Fibroblast of villous mesenchyme (primary cell): ENCODE measurements around the gene EIF2B2. TPM values are rescaled to one million over a fixed set of nuclear protein-coding genes. Genes with fewer than 3 reads are reported as not detected.
"Not testable (repeated sequence)": the region's sequence is repeated elsewhere in the genome, so short reads cannot be mapped to it uniquely, and the experiment has no call there.

Experiments
- DNase-seq: peaks from one replicate; pipeline ENCODE4 v3.0.0-alpha.2; 2010; ENCODE audit warnings: low read depth
- H3K4me3 ChIP-seq: 2 replicates; pipeline ENCODE4 v1.5.1; 2011; ENCODE audit warnings: low read depth, mild to moderate bottlenecking, low read length
- CTCF ChIP-seq: IDR thresholded peaks from 2 replicates; pipeline ENCODE4 v1.5.1; 2012; ENCODE audit warnings: low read depth, mild to moderate bottlenecking, low read length; ENCODE audit not compliant: insufficient read depth
- total RNA-seq: library from RNA; depleted of rRNA; stranded (reverse); fragments of >200 nt; gene quantifications from 2 replicates; pipeline ENCODE4 v1.2.3, GENCODE V29; 2012

EIF2B2 gene
- total RNA-seq, 1 donor, result 46.6 TPM

- H3K4me3 ChIP-seq, result no peak overlapping the region
- DNase-seq, result peak; percentile 10
- TF ChIP-seq CTCF, result no peak
These were observed 14.6 kb upstream of the EIF2B2 start for GRCh38 chr14:74988131-74988530.

- no peak for TF ChIP-seq CTCF
- DNase-seq, result no peak
These were observed 13.7 kb upstream of the EIF2B2 start for GRCh38 chr14:74988993-74989392.

GRCh38 chr14:74994182-74994581 lies 8.5 kb upstream of the EIF2B2 start:
- not testable (repeated sequence) for DNase-seq, H3K4me3 ChIP-seq

More at GRCh38 chr14:74988993-74989392, 13.7 kb upstream of the EIF2B2 start:
- H3K4me3 ChIP-seq, result no peak overlapping the region

- H3K4me3 ChIP-seq, DNase-seq: not testable (repeated sequence)
These were observed 6.9 kb upstream of the EIF2B2 start for GRCh38 chr14:74995781-74996180.

GRCh38 chr14:75001261-75001660 lies 1.5 kb upstream of the EIF2B2 start:
- no peak for TF ChIP-seq CTCF
- no peak overlapping the region for H3K4me3 ChIP-seq
- DNase-seq, result no peak

GRCh38 chr14:75001899-75002298 lies 822 bp upstream of the EIF2B2 start:
- no peak for DNase-seq
- TF ChIP-seq CTCF, result no peak
- H3K4me3 ChIP-seq, result peak overlapping the region; percentile 95

GRCh38 chr14:75003250-75004027 lies 718 bp downstream of the EIF2B2 start:
- no peak for DNase-seq
- H3K4me3 ChIP-seq, result peak overlapping the region; percentile 95
- no peak for TF ChIP-seq CTCF

- DNase-seq, result no peak
- TF ChIP-seq CTCF, result no peak
- no peak overlapping the region for H3K4me3 ChIP-seq
These were observed 2.6 kb downstream of the EIF2B2 start for GRCh38 chr14:75005357-75005756.
